ENCODE results near the gene DUOXA2.
A peak's percentile ranks its signal among the peaks of the same experiment; 100 is the strongest.

Gene DUOXA2

DNA sequence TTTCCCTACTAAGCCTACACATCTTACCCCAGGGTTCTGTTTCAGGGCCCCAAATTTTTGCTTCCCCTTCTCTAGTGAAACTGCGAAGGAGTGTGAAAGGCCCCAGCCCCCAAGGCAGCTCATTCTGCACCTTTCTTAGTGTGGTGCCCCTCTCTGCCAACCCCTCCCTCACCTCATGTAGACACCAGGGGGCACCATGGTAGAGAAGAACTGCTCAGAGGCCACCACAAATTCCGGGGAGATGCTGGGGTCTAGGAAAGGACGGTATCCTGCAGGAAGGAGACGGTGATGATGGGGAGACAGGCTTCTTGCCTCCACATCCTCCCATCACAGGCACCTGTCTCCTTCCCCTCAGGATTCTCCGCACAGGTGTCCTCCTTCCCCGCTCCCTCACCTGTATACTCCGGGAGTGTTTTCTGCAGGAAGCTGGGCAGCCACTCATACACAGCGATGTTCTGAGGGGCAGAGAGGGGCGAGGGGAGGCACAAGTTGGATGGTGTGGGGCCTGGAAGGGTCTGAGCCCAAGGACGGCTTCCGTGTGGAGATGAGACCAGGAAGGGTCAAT is 3.8 kb upstream of the DUOXA2 start:
- TF ChIP-seq CTCF (IDR thresholded peaks at IDR 0.05; ENCODE audit: low read depth, low read length, missing control alignments) = peak; percentile 16
- H3K4me3 ChIP-seq (replicated peaks; ENCODE audit: low read depth, low read length) = no peak overlapping the region
- no peak for DNase-seq (ENCODE audit: extremely low read depth, low read depth)

- no peak overlapping the region for H3K4me3 ChIP-seq (replicated peaks; ENCODE audit: low read depth, low read length)
- no peak for TF ChIP-seq CTCF (IDR thresholded peaks at IDR 0.05; ENCODE audit: low read depth, low read length, missing control alignments)
- DNase-seq (ENCODE audit: extremely low read depth, low read depth) = no peak
These were observed 2.6 kb upstream of the DUOXA2 start for GRCh38 chr15:45111390-45112142.

GRCh38 chr15:45112143-45112590 is 2.0 kb upstream of the DUOXA2 start:
- DNase-seq (ENCODE audit: extremely low read depth, low read depth) = no peak
- no peak for TF ChIP-seq CTCF (IDR thresholded peaks at IDR 0.05; ENCODE audit: low read depth, low read length, missing control alignments)
- no peak overlapping the region for H3K4me3 ChIP-seq (replicated peaks; ENCODE audit: low read depth, low read length)

- TF ChIP-seq CTCF (IDR thresholded peaks at IDR 0.05; ENCODE audit: low read depth, low read length, missing control alignments) = no peak
- DNase-seq (ENCODE audit: extremely low read depth, low read depth) = no peak
- no peak overlapping the region for H3K4me3 ChIP-seq (replicated peaks; ENCODE audit: low read depth, low read length)
These were observed 1.3 kb upstream of the DUOXA2 start for GRCh38 chr15:45112591-45113379.

DNA sequence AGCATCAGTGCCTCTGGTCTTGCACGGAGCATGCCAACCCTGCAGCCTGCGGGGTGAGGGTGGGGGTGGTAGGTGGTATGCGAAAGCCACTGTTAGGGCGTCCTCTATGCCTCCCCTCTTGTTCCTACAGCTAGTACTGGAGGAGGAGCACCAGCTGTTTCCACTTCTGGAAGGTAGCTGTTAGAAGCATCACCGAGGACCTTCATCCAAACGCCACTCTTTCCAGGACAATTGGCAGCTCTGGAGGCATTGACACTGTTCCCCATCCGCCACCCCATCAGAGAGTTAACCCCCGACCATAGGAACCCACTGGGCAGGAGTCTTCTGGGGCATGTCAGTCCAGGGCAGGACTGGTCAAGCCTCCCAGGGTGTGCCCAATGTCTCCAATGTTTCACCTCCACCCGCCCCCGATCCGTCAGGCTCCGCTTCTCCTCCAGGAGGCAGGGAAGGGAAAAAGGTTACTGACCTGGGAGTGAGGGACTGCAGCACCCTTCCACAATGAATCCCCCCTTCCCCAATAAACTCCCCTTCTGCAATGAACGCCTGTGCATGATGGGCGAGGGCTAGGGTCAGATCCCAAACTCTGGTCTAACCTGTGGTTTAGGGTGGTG is 641 bp upstream of the DUOXA2 start:
- H3K4me3 ChIP-seq (replicated peaks; ENCODE audit: low read depth, low read length) = no peak overlapping the region
- no peak for DNase-seq (ENCODE audit: extremely low read depth, low read depth)
- no peak for TF ChIP-seq CTCF (IDR thresholded peaks at IDR 0.05; ENCODE audit: low read depth, low read length, missing control alignments)

GRCh38 chr15:45114751-45115085 is 592 bp downstream of the DUOXA2 start:
- H3K4me3 ChIP-seq (replicated peaks; ENCODE audit: low read depth, low read length) = no peak overlapping the region
- no peak for TF ChIP-seq CTCF (IDR thresholded peaks at IDR 0.05; ENCODE audit: low read depth, low read length, missing control alignments)
- DNase-seq (ENCODE audit: extremely low read depth, low read depth) = no peak

Measured in HFF-Myc (cell line).